Neural cell (in vitro differentiated cells): Measurements from ENCODE around the gene ITGBL1. TPM values are rescaled to one million over a fixed set of nuclear protein-coding genes. Genes with fewer than 3 reads are reported as not detected.

ENCODE experiments used
- H2AFZ ChIP-seq: fragments of 200-600, 300-800 bp; sonication (generic), shearing (Covaris generic); 2 replicates; pipeline ENCODE4 v1.6.0; 2014; ENCODE audit warnings: low read depth, mild to moderate bottlenecking, antibody characterized with exemption, low read length, moderate library complexity
- H3F3A ChIP-seq: fragments of 200-600 bp; shearing (Covaris generic); 2 replicates; pipeline ENCODE4 v1.6.1; 2016; ENCODE audit warnings: mild to moderate bottlenecking, moderate library complexity, mixed read lengths, antibody characterized with exemption, low read length; ENCODE audit not compliant: insufficient read depth, poor library complexity, severe bottlenecking
- H3K27ac ChIP-seq: fragments of 200-600, 300-800 bp; sonication (generic), shearing (Covaris generic); 2 replicates; pipeline ENCODE4 v1.5.1; 2014; ENCODE audit warnings: mild to moderate bottlenecking, low read length, moderate library complexity
- H3K27me3 ChIP-seq: fragments of 300-800, 200-600 bp; sonication (generic), shearing (Covaris generic); 2 replicates; pipeline ENCODE4 v1.6.0; 2014; ENCODE audit warnings: mild to moderate bottlenecking, low read depth, low read length, moderate library complexity; ENCODE audit not compliant: insufficient read depth
- H3K36me3 ChIP-seq: fragments of 300-800, 200-600 bp; sonication (generic), shearing (Covaris generic); 2 replicates; pipeline ENCODE4 v1.5.1; 2014; ENCODE audit warnings: mild to moderate bottlenecking, antibody characterized with exemption, low read length, moderate library complexity; ENCODE audit not compliant: insufficient read depth
- H3K4me2 ChIP-seq: fragments of 300-800, 200-600 bp; sonication (generic), shearing (Covaris generic); 2 replicates; pipeline ENCODE4 v1.6.0; 2014; ENCODE audit warnings: mild to moderate bottlenecking, low read length
- H3K4me3 ChIP-seq: fragments of 300-800, 200-600 bp; sonication (generic), shearing (Covaris generic); 2 replicates; pipeline ENCODE4 v1.5.1; 2014; ENCODE audit warnings: mild to moderate bottlenecking, low read length, moderate library complexity
- H3K79me2 ChIP-seq: fragments of 200-600 bp; shearing (Covaris generic); replicated peaks from 2 replicates; pipeline ENCODE4 v1.6.0; 2014; ENCODE audit warnings: mild to moderate bottlenecking, low read length, moderate library complexity; ENCODE audit not compliant: insufficient read depth
- H3K9ac ChIP-seq: fragments of 300-800, 200-600 bp; sonication (generic), shearing (Covaris generic); 2 replicates; pipeline ENCODE4 v1.6.1; 2016; ENCODE audit warnings: mild to moderate bottlenecking, low read length, mixed read lengths
- H3K9me2 ChIP-seq: fragments of 200-600 bp; shearing (Covaris generic); 2 replicates; pipeline ENCODE4 v1.6.1; 2016; ENCODE audit warnings: mild to moderate bottlenecking, low read length, mixed read lengths; ENCODE audit not compliant: insufficient read depth
- H3K9me3 ChIP-seq: fragments of 200-600, 300-800 bp; sonication (generic), shearing (Covaris generic); 2 replicates; pipeline ENCODE4 v1.6.1; 2016; ENCODE audit warnings: mild to moderate bottlenecking, mixed run types, low read length, moderate library complexity, mixed read lengths
- H4K20me1 ChIP-seq: fragments of 200-600 bp; shearing (Covaris generic); 2 replicates; pipeline ENCODE4 v1.6.1; 2016; ENCODE audit warnings: mild to moderate bottlenecking, mixed run types; ENCODE audit not compliant: insufficient read depth
- CTCF ChIP-seq: fragments of 450-650 bp; IDR thresholded peaks from 2 replicates; pipeline ENCODE4 v1.5.1; 2014; ENCODE audit warnings: antibody characterized with exemption, mild to moderate bottlenecking, moderate library complexity; ENCODE audit not compliant: poor library complexity, severe bottlenecking
- EP300 ChIP-seq: fragments of 450-650 bp; conservative IDR thresholded peaks from 2 replicates; pipeline ENCODE4 v1.6.1; 2014; ENCODE audit warnings: antibody characterized with exemption, mild to moderate bottlenecking, moderate library complexity; ENCODE audit not compliant: poor library complexity, severe bottlenecking
- EZH2 ChIP-seq: fragments of 200-600, 300-800 bp; shearing (Covaris generic), sonication (generic); IDR thresholded peaks from 2 replicates; pipeline ENCODE4 v1.6.1; 2014; ENCODE audit warnings: antibody characterized with exemption, low read length, borderline replicate concordance, mild to moderate bottlenecking; ENCODE audit not compliant: insufficient read depth, poor library complexity, severe bottlenecking
- MXI1 ChIP-seq: fragments of 450-650 bp; conservative IDR thresholded peaks from 2 replicates; pipeline ENCODE4 v1.6.1; 2014; ENCODE audit warnings: antibody characterized with exemption, mild to moderate bottlenecking; ENCODE audit not compliant: poor library complexity, severe bottlenecking
- POLR2AphosphoS5 ChIP-seq: IDR thresholded peaks from 2 replicates; pipeline ENCODE4 v1.6.1; 2012
- RAD21 ChIP-seq: fragments of 450-650 bp; conservative IDR thresholded peaks from 2 replicates; pipeline ENCODE4 v1.6.1; 2014; ENCODE audit warnings: antibody characterized with exemption, mild to moderate bottlenecking, moderate library complexity
- REST ChIP-seq: IDR thresholded peaks from 2 replicates; pipeline ENCODE4 v1.6.1; 2012; ENCODE audit warnings: borderline replicate concordance
- SMC3 ChIP-seq: fragments of 450-650 bp; conservative IDR thresholded peaks from 2 replicates; pipeline ENCODE4 v1.6.1; 2014; ENCODE audit warnings: antibody characterized with exemption, mild to moderate bottlenecking, moderate library complexity; ENCODE audit not compliant: poor library complexity
- TAF1 ChIP-seq: IDR thresholded peaks from 2 replicates; pipeline ENCODE4 v1.6.1; 2012; ENCODE audit warnings: low read depth
- polyA plus RNA-seq: library from polyadenylated mRNA; depleted of rRNA; stranded (reverse); fragments of >200 nt; gene quantifications from 2 replicates; pipeline ENCODE4 v1.2.3, GENCODE V29; 2014

Gene ITGBL1
- polyA plus RNA-seq, 1 donor from 2014 or later, result 0.46 TPM

GRCh38 chr13:101455863-101456262 lies 3.4 kb downstream of the ITGBL1 start:
- no peak overlapping the region for H3K4me3 ChIP-seq
- no peaks in the 10 kb centered on the region for H4K20me1 ChIP-seq
- H3K27me3 ChIP-seq, result no peaks in the 10 kb centered on the region
- H3K27ac ChIP-seq, result no peak overlapping the region
- no peaks in the 10 kb centered on the region for H3K9me3 ChIP-seq
- no peaks in the 10 kb centered on the region for H3K36me3 ChIP-seq
- TF ChIP-seq EP300, result no peak
- no peak for TF ChIP-seq EZH2
- TF ChIP-seq SMC3, result no peak
- TF ChIP-seq MXI1, result no peak
- no peak for TF ChIP-seq CTCF
- no peak for TF ChIP-seq POLR2AphosphoS5
- no peak overlapping the region for H2AFZ ChIP-seq
- no peaks in the 10 kb centered on the region for H3K79me2 ChIP-seq
- no peaks in the 10 kb centered on the region for H3F3A ChIP-seq
- no peak overlapping the region for H3K4me2 ChIP-seq
- H3K9me2 ChIP-seq, result no peaks in the 10 kb centered on the region
- no peak overlapping the region for H3K9ac ChIP-seq

GRCh38 chr13:101457176-101457575 lies 4.7 kb downstream of the ITGBL1 start:
- Histone ChIP-seq H3K36me3 (no peaks in the 10 kb centered on the region), H2AFZ (no peak overlapping the region), H3K9ac (no peak overlapping the region), H3K79me2 (no peaks in the 10 kb centered on the region), H3K27me3 (no peaks in the 10 kb centered on the region), H3K9me3 (no peaks in the 10 kb centered on the region), H3K9me2 (no peaks in the 10 kb centered on the region), H3K27ac (no peak overlapping the region), H3K4me2 (no peak overlapping the region), H3F3A (no peaks in the 10 kb centered on the region), H3K4me3 (no peak overlapping the region), H4K20me1 (no peaks in the 10 kb centered on the region)
- no peak for TF ChIP-seq SMC3

- Histone ChIP-seq H3K79me2 (no peaks in the 10 kb centered on the region), H3K9me2 (no peaks in the 10 kb centered on the region), H3K4me3 (no peak overlapping the region), H3K36me3 (no peaks in the 10 kb centered on the region), H3K9ac (no peak overlapping the region), H3K27ac (no peak overlapping the region), H3K27me3 (no peaks in the 10 kb centered on the region), H3F3A (no peaks in the 10 kb centered on the region), H4K20me1 (no peaks in the 10 kb centered on the region), H3K9me3 (no peaks in the 10 kb centered on the region), H3K4me2 (no peak overlapping the region), H2AFZ (no peak overlapping the region)
- no peak for TF ChIP-seq RAD21
- no peak for TF ChIP-seq EZH2
- no peak for TF ChIP-seq SMC3
- no peak for TF ChIP-seq EP300
- no peak for TF ChIP-seq CTCF
- no peak for TF ChIP-seq POLR2AphosphoS5
- no peak for TF ChIP-seq TAF1
- TF ChIP-seq REST, result no peak
Measured at GRCh38 chr13:101465877-101466276, 13.4 kb downstream of the ITGBL1 start.
